NCI-H2029 treated with DMSO at 0.1 percent for 48 hours (cell line): ENCODE measurements around the gene ARHGAP10.
"Not testable (repeated sequence)": the region's sequence is repeated elsewhere in the genome, so short reads cannot be mapped to it uniquely, and the experiment has no call there.

Experiments used
- DNase-seq: peaks from one replicate; lab custom pipeline; 2025; lab: John Stamatoyannopoulos, UW

Gene ARHGAP10

DNA sequence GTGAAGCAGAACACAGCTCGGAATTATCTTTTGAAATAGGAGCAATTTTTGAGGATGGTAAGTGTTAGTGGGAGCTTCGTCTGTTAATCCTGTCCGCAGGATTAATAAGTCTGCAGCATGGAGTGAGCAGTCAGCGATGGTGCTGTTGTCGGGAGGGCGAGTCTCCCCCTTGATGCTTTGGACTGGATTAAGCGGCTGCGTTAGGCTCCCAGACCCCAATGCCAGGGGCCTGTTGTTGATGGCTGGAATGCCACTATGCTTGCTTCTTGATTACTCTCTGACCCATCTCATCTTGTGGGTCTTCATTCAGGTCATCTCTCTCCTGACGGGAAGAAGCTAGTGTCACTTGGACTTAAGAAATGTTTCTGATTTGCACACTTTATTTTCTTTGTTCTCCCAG, 332.6 kb downstream of the ARHGAP10 start:
- DNase-seq: no peak

DNA sequence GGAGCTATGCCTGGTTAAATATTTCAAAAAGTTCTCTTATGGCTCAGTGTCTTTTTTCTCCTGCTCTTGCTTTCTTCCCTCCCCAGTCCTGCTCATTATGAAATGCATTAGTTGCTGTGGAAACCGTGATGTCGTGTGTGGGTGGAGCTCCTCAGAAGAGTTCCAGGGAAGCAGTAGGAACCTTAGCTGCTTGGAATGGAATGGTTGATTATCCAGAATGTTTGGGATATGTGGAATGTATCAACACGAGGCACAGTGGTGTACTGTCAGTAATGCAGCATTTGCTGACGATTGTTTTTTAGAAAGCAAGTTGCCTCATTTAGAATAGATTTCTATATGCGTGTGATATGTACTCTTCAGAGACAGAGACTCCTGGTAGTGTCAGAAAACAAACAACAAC, 333.2 kb downstream of the ARHGAP10 start:
- no peak for DNase-seq

DNA sequence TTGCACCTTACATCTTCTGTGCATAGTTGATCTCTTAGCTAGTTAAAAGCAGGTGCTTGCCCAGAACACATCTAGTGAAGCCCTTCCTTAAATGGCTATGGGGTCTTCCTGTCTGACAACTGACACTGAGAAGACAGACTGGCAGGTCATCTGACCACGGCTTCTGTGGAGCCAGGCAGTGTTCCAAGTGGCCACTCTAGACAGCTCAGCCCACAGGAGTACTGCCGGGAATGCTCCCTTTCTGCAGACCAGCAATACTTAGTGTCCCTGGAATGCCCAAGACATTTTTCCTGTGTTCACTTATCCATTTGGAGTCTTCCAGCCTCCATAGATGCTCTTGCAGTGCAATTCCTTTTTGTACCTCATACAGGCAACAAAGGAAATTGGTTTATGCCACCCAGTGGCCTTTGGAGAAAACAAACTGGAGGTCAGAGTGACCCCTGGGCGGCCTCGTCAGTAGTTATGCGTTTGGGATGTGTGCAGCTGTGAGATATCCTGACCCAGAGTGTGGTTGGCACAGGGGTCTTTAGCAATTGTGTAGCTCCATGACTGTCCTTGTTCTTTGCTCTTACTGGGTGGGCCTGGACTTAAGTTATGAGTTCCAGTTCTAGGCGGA, 335.5 kb downstream of the ARHGAP10 start:
- DNase-seq: no peak

DNA sequence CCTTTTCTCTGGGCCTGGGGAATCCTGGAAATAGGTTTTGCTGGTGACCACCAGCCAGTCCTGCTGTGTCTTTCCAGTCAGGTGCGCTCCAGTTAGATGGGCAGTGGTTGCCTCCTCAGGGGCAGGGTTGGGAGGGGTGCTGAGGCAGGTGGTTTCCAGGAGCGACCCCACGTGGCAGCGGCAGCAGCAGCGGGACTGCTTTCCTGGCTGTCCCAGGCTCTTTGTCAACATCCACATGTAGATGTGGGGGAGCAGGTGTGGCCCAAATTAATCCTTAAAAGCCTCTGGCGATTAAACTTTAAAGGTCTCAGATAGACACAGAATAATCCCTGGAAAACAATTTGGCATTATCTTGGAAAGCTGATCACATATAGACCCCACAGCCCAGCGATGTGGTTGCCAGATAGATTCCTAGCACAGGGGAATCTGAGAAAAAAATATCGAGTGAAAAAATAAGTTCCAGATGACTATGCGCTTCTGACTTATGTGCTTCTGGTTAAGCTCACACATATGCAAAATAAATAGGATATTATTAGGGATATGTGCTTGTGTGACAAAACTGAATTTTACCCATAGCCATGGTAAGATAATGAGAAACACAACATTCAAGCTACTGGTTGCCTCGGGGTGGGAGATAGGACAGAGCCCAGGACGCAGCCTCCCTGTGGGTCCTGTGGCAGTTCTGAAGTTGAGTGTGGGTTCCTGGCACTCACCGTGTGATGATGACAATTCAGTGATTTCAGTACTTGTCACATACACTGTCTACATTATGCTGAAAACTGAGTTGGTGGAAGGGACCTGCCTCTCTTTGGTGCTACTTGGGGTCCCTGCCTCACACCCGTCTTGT, 336.4 kb downstream of the ARHGAP10 start:
- DNase-seq: no peak

DNA sequence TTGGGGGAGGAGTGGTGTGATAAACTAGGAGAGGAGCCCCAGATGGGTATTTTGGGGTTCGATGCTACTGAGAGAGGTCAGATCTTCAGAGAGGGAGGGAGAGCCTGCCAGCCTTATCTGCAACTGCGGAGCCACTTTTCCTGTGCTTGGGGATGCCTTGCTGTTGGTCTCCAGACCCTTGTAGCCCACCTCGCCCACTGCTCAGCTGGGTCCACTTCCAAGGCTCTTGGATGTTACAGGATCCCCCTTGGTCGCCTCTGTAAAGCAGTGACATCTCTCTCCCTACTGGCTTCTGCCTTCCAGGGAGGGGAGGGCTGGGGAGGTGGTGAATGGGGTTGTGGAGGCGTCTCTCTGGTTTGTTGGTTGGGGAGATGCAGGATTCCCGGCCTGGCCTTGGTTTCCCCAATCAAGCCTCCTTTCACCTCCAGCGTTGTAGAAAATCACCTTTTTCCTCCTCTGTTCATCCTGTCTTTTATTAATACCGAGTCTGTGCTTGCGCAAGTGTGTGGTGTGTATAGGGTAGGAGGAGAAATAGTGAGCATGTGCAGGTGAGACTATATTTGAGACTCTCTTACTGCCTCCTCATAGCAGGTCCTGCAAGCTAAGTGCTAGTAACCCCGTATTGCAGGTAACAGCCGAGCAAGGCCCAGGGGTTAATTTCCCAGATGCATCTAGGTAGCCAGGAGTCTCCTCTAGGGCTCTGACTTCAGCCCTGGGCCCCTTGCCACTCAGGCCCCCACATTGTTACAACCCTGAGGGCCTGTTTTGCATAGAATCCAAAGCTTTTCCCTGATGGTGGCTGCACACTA, 337.4 kb downstream of the ARHGAP10 start:
- DNase-seq: no peak

DNA sequence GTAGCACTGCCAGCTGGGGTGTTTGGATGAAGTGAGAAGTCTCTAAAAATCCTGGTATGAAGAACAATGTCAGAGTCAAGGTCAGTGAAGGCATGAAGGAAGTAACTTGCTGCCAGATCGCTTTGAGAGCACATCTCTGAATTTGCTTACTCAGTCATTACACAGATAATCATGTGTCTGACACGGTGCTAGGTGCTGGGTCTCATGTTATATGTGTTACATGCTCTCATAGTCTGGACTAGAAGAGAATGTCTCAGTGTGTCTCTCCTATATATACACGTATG, 337.9 kb downstream of the ARHGAP10 start:
- no peak for DNase-seq

DNA sequence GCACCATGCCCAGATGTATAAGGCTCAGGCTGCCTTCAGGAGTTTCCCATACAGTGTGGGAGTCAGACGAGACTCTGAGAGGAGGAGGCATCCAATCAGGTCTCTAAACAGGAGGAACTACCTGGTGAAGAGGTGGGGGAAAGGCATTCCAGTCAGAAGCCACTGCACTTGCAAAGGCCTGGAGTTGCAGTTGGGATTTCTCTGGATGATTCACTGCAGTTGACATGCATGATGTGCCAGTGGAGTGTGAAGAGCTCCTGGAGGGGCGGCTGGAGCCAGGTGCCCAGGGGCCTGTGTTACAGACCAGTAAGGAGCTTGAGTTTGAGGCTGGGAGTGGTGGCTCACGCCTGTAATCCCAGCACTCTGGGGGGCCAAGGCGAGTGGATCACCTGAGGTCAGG, 339.1 kb downstream of the ARHGAP10 start:
- DNase-seq: no peak

DNA sequence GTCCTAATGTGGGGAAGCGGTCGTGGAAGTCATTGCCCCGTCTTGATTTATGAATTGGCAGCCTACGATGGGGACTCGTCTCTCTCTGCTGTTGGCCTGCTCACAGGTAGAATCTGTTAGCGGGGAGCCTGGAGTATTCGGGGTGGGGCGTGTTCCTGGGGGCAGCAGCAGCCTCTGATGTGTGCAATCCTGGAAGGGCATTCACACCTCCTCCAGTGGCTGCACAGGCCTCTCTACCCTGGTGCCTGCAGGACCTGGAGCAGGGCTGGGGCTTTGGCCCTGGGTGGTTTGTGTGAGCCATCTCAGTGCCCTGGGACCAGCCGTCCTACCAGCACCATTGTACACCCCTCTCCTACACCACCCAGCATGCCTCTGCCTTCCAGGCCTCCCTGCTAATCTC, 340.9 kb downstream of the ARHGAP10 start:
- DNase-seq: no peak

DNA sequence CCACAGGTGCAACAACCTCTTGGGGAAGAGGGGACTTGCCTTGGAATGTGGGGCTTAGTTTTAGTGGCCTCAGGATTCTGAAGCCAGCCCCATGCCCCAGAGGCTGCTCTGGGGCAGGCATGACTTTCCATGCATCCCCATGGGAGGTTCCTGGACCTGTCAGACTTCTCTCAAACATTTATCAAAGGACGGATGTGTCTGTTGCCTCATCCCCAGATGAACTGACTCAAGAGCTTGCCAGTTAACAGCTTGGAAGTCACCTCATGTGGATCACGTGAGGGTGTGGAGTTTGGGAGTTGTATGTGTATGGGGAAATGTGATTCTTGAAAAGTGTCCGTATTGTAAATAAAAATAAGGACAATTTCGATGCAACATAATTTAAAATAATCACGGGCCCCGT, 341.5 kb downstream of the ARHGAP10 start:
- DNase-seq: no peak

DNA sequence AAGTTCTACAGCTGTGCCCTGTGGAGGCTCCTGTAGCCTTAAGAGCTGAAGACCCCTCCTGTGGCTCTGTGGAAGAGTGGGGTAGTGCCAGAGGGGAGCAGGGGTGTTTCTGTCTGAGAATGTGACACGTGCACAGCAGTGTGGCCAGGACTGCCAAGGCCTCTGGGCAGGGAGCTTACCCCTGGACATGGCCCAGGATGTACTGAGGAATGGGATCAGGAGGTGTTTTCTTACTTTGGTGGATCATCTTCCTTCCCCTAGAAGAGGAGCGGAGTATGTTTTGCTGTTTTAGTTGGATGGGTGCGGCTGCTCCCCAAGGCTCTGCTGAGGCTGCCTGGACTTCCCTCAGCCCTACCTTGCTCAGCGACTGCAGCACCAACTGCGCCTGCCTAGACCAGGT, 342.6 kb downstream of the ARHGAP10 start:
- DNase-seq: no peak

DNA sequence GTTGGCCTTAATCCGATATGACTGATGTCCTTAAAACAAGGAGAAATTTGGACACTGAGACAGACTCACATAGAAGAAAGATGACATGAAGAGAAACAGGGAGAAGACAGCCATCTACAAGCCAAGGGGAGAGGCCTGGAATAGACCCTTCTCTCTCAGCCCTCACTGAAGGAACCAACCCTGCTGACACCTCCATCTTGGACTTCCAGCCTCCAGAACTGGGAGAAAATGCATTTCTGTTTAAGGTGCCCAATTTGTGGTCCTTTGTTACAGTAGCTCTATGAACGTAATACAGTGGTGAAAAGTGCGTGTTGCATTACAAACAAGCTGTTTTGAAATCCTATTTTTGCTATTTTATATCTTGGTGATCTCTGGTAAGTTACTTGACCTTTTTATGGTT, 343.6 kb downstream of the ARHGAP10 start:
- no peak for DNase-seq

DNA sequence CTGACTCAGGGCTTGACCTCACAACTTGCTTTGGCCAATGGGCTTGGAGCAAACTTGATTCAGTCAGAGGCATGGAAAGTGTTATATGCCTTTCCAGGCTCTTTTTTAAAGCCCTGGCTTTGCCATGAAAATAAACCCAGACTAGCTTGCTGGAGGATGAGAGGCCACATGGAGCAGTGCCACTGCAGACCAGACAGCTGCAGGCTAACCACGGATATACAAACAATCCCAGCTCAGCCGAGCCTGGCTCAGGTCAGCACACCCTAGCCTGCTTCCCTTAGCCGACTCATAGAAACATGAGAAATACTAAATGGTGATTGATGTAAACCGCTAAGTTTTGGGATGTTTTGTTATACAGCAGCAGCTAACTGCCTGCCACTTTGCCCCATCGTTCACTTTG, 345.1 kb downstream of the ARHGAP10 start:
- no peak for DNase-seq

DNA sequence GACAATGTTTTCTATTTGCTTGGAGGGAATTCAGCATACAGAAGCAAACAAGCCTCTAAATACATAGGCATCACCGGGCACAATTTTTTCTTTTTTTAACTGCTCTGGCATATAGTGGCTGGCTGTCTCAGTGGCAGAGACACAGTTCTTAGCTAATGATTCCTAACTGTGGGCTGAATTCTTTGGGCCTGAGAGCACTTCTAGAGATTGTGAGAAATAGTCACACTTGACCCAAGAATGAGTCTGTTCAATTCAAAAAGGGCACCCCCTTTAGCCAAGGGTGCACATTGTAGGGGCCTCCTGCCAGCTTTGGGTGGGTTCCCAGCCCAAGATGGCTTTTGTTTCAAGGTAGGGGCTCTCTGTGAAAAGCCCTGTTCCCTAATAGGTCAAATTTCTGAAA, 345.7 kb downstream of the ARHGAP10 start:
- DNase-seq: no peak

DNA sequence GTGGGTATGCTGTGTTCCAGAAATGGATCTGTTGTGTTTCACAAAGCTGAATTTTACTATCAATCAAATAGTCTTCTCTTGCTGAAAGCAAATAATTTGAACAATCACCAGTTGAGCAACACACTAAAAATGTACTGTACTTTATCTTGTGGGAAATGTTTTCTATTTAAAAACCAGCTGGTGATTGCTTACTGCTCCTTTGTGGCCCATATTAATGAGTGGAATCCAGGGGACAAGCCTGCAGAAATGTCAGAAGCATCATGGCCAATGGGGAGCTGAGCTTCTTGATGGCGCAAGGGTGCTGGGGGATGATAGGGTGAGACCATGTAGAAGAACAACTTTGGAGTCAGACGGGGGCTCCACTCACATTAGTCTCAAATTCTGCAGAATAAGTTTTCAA, 346.2 kb downstream of the ARHGAP10 start:
- no peak for DNase-seq

DNA sequence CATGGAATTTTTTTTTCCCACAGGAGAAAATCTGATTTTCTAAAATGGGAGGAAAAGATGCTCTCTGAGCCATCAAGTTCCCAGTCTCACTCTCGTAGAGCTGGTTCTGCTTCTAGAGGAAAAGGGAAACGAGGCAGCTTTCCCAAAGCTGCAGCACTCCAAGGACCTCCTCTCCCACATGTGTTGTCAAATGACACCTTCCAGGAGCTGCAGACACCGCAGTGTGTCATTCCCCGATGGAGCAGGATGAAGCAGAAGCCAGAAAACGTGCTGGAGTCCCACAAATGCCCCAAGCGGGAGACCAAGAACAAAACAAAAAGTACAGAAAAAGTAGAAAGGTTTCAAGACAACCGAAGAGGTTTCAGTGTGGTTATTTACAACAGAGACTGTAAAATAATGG, 348.1 kb downstream of the ARHGAP10 start:
- no peak for DNase-seq

DNA sequence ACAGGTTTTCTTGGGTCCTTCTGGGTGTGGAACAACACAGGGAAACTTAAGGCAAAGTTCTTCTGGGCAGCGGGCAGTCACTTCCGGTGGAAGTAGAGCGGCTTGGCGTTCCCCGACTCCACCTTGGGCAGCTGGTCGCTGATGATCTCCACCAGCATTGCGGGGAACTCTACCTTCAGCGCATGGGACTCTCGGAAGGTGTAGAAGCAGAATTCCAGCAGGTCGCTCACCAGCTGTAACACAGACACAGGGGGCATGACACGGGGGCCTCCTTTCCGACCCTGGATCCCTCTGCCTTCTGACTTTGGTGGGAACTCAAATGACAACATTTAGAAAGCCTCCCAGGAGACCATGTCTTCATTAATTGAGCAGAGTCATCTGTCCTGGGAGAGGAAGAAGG, 349.4 kb downstream of the ARHGAP10 start:
- no peak for DNase-seq

DNA sequence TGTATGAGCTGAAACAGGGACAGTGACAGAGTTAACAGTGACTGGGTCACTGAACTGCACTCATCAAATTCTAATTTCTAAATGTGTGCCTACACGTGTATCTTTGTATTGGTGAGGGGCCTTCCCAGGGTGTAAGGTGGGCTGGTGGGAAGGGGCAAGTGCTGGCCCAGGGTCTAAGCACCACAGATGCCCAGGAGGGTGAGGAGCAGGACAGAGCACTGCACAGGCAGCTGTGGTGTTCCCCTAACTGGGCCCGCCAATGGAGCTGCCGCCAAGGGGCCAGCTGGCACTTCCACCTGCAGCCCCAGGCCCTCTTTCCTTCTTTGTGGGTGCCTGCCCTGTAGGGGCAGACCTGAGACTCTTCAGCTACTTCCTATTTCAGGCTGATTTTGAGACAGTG, 349.9 kb downstream of the ARHGAP10 start:
- no peak for DNase-seq

DNA sequence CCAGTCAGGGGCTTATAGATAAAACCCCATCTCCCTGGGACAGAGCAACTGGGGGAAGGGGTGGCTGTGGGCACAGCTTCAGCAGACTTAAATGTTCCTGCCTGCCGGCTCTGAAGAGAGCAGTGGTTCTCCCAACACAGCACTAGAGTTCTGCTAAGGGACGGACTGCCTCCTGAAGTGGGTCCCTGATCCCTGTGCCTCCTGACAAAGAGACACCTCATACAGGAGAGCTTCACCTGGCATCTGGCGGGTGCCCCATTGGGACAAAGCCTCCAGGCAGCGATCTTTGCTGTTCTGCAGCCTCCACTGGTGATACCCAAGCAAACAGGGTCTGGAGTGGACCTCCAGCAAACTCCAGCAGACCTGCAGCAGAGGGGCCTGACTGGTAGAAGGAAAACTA, 351.2 kb downstream of the ARHGAP10 start:
- DNase-seq: not testable (repeated sequence)

DNA sequence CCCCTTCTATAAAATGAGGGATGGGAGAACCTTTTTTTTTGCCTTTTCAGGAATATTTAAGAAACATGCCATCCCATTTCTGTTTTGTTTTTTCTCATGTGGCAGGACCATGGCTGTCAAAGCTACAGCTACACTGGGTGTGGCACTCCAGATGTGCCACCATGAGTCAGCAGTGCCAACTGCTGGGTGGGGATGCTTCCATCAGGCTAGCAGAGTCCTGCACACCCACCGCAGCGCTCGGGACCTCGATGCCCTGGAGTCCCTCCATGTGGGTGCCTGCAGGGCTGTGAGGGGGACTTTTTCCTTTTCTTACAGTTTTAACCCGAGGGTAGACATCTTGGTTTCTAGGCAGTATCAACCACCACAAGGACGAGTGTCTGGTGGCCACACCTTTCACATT, 357.7 kb downstream of the ARHGAP10 start:
- no peak for DNase-seq

DNA sequence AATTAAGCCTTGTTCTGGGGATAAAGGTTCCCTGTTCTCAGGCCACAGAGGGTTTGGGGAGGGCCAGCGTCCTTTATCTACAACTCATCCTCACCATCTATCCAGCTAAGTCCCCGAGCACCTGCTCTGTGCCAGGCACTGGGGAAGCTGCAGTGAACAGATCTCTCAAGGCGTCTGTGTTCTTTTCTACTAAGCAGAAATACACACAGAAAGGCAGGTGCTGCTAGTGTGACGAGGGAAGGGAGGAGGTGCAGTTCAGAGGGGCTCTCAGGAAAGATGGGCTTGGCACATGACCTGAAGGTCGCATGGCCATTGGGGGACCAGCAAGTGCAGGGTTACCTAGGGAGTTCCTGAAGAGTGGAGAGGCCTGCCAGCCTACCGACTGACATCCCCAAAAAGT, 358.1 kb downstream of the ARHGAP10 start:
- DNase-seq: no peak

DNA sequence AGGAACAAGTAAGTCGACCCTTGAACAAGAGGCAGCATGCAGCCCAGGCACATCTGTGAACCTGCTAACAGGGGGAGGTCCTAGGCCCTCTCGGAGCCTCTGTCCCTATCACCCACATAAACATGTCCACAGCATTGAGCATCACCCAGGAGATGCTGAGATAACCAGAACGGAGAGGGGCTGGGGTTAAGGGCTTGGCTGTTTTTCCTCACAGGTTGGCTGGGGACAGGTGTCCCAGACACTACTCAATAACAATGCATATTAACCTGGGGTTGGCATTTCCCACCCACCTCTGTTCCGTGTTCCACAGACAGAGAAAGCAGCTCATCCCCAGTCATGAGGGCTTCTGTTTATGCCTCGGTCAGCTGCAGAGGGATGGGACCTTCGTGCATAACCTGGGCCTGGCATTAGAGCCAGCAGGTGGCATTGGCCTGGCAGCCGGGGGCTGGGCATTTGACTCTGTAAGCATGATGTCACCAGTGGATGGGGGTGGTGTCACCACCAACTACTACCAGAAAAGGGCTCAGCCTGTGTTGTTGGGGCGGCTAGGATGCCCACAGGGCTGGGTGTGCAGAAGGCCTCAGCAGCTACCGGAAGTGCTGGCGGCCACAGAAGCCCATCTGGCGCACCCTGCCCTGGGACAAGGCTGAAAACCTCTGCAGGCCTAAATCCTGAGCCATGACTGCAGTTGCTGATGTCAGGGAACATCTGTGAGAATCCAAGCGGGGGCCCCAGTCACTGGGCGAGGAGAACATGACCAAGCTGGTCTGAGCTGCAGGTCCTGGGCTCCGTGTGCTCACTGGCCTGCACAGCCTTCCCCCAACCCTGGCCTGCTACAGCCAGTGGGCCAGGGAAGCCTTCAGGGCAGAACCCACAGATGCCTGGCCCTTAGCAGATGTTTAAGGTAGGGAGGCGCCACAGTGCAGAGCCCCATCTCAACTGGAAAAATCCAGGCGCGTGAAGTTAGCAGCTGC, 358.9 kb downstream of the ARHGAP10 start:
- no peak for DNase-seq

DNA sequence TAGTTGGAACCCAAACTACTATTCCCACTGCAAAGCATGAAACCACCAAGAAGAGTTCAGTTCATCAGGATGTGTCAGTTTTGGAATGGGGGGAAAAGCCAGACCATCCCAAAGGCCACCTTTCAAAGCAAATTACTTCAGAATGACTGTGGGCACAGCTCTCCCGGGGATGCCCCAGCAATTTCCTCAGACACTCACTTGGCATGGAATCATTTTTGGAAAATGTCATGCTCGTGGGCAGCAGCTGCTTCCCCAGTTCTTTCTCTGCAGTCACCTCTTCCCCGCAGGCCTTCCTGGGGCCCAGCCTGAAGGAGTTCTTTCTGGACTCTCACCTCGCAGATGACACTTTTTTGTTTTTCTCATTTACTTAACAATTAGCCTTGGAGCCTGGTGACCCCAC, 360.0 kb downstream of the ARHGAP10 start:
- no peak for DNase-seq
